Skeletal muscle tissue (tissue), 4 donors: ENCODE data around the gene HCFC1R1. TPM values are rescaled to one million over a fixed set of nuclear protein-coding genes. Genes with fewer than 3 reads are reported as not detected.

Experiments used
- H3K27ac ChIP-seq: one replicate; pipeline ENCODE4 v1.7.0; 2013; ENCODE audit warnings: mild to moderate bottlenecking, low read depth, low read length, inconsistent platforms
- H3K27me3 ChIP-seq, 3 donors: one replicate each; pipeline ENCODE4 v1.7.0; 2013; ENCODE audit warnings: low read length in 3 of 3; ENCODE audit not compliant: control insufficient read depth in 3 of 3, insufficient read depth in 3 of 3
- H3K36me3 ChIP-seq, 3 donors: one replicate each; pipeline ENCODE4 v1.7.0; 2013; ENCODE audit warnings: low read length in 3 of 3; ENCODE audit not compliant: control insufficient read depth in 3 of 3, insufficient read depth in 3 of 3
- H3K4me1 ChIP-seq, 3 donors: one replicate each; pipeline ENCODE4 v1.7.0; 2013; ENCODE audit warnings: low read length in 3 of 3, mild to moderate bottlenecking in 3 of 3; ENCODE audit not compliant: control insufficient read depth in 3 of 3, insufficient read depth in 3 of 3
- H3K4me3 ChIP-seq, 3 donors: one replicate each; pipeline ENCODE4 v1.7.0; 2013; ENCODE audit warnings: low read length in 3 of 3
- H3K9ac ChIP-seq, 3 donors: one replicate each; pipeline ENCODE4 v1.7.0; 2013; ENCODE audit warnings: low read length in 3 of 3, mild to moderate bottlenecking in 3 of 3, moderate library complexity in 2 of 3, low read depth in 1 of 3
- H3K9me3 ChIP-seq, 3 donors: one replicate each; pipeline ENCODE4 v1.7.0; 2013; ENCODE audit warnings: low read length in 3 of 3; ENCODE audit not compliant: control insufficient read depth in 3 of 3
- total RNA-seq: library from RNA; depleted of rRNA; stranded (reverse); fragments of >200 nt; gene quantifications from one replicate; pipeline ENCODE4 v1.2.3, GENCODE V29; 2014
- donor health status: Osteomylitis.

Gene HCFC1R1
- total RNA-seq, 1 donor from 2014 or later: 14.1 TPM

GRCh38 chr16:2987833-2988232 is 35.9 kb downstream of the HCFC1R1 start:
- Histone ChIP-seq H3K9me3 (no peaks in the 10 kb centered on the region), H3K27ac (no peak overlapping the region), H3K27me3 (peaks cover 0 to 9% (median 8%) of the 10 kb centered on the region in 3 donors), H3K36me3 (no peaks in the 10 kb centered on the region), H3K9ac (no peak overlapping the region), H3K4me3 (no peak overlapping the region), H3K4me1 (peaks cover 27 to 36% (median 29%) of the 10 kb centered on the region in 3 donors)

- H3K4me3 ChIP-seq: no peak overlapping the region
- H3K4me1 ChIP-seq: peaks cover 27 to 36% (median 29%) of the 10 kb centered on the region in 3 donors
- H3K27me3 ChIP-seq: peaks cover 0 to 9% (median 8%) of the 10 kb centered on the region in 3 donors
- H3K9ac ChIP-seq: no peak overlapping the region
- H3K36me3 ChIP-seq: no peaks in the 10 kb centered on the region
- H3K9me3 ChIP-seq: no peaks in the 10 kb centered on the region
- H3K27ac ChIP-seq: no peak overlapping the region
These were observed 36.5 kb downstream of the HCFC1R1 start for GRCh38 chr16:2987286-2987685.

- H3K27ac ChIP-seq: no peak overlapping the region
- no peak overlapping the region for H3K4me3 ChIP-seq
- peaks cover 0 to 9% (median 8%) of the 10 kb centered on the region in 3 donors for H3K27me3 ChIP-seq
- no peaks in the 10 kb centered on the region for H3K36me3 ChIP-seq
- no peaks in the 10 kb centered on the region for H3K9me3 ChIP-seq
- H3K4me1 ChIP-seq: peaks cover 27 to 36% (median 29%) of the 10 kb centered on the region in 3 donors
- H3K9ac ChIP-seq: peak overlapping the region in 1 of 3 donors; percentile 80
These were observed 37.0 kb downstream of the HCFC1R1 start for GRCh38 chr16:2986623-2987188.

GRCh38 chr16:2985893-2986355 is 37.8 kb downstream of the HCFC1R1 start:
- peak overlapping the region in 2 of 3 donors; percentile 44 to 58 for H3K4me3 ChIP-seq
- peak overlapping the region; percentile 88 for H3K27ac ChIP-seq
- H3K36me3 ChIP-seq: no peaks in the 10 kb centered on the region
- H3K9me3 ChIP-seq: no peaks in the 10 kb centered on the region
- H3K9ac ChIP-seq: peak overlapping the region; percentile 24 to 80 (median 40)
- H3K4me1 ChIP-seq: peaks cover 28 to 36% (median 30%) of the 10 kb centered on the region in 3 donors
- H3K27me3 ChIP-seq: peaks cover 0 to 9% (median 8%) of the 10 kb centered on the region in 3 donors

- peaks cover 0 to 8% (median 8%) of the 10 kb centered on the region in 3 donors for H3K27me3 ChIP-seq
- H3K9ac ChIP-seq: peak overlapping the region; percentile 24 to 80 (median 40)
- H3K4me3 ChIP-seq: peak overlapping the region in 2 of 3 donors; percentile 44 to 58
- H3K9me3 ChIP-seq: no peaks in the 10 kb centered on the region
- peak overlapping the region; percentile 88 for H3K27ac ChIP-seq
- no peaks in the 10 kb centered on the region for H3K36me3 ChIP-seq
- peaks cover 30 to 41% (median 32%) of the 10 kb centered on the region in 3 donors for H3K4me1 ChIP-seq
These were observed 38.3 kb downstream of the HCFC1R1 start for GRCh38 chr16:2985462-2985861.

- Histone ChIP-seq H3K4me3 (peak overlapping the region in 1 of 3 donors; percentile 35), H3K4me1 (peaks cover 30 to 48% (median 37%) of the 10 kb centered on the region in 3 donors)
These were observed 40.0 kb downstream of the HCFC1R1 start for GRCh38 chr16:2983706-2984136.

GRCh38 chr16:2982402-2982801 is 41.3 kb downstream of the HCFC1R1 start:
- Histone ChIP-seq H3K27me3 (peaks cover 5 to 10% (median 7%) of the 10 kb centered on the region in 3 donors), H3K9ac (no peak overlapping the region), H3K4me3 (no peak overlapping the region), H3K4me1 (peaks cover 30 to 45% (median 37%) of the 10 kb centered on the region in 3 donors), H3K36me3 (no peaks in the 10 kb centered on the region), H3K27ac (no peak overlapping the region), H3K9me3 (no peaks in the 10 kb centered on the region)

More at GRCh38 chr16:2983706-2984136, 40.0 kb downstream of the HCFC1R1 start:
- Histone ChIP-seq H3K9me3 (no peaks in the 10 kb centered on the region), H3K9ac (peak overlapping the region in 2 of 3 donors; percentile 40 to 50), H3K36me3 (no peaks in the 10 kb centered on the region), H3K27me3 (peaks cover 5 to 10% (median 6%) of the 10 kb centered on the region in 3 donors), H3K27ac (no peak overlapping the region)

GRCh38 chr16:2981899-2982250 is 41.9 kb downstream of the HCFC1R1 start:
- Histone ChIP-seq H3K4me1 (peaks cover 28 to 41% (median 36%) of the 10 kb centered on the region in 3 donors), H3K36me3 (no peaks in the 10 kb centered on the region), H3K27me3 (peaks cover 5 to 10% (median 7%) of the 10 kb centered on the region in 3 donors), H3K9ac (no peak overlapping the region), H3K9me3 (no peaks in the 10 kb centered on the region), H3K27ac (no peak overlapping the region), H3K4me3 (no peak overlapping the region)

GRCh38 chr16:2981177-2981898 is 42.4 kb downstream of the HCFC1R1 start:
- Histone ChIP-seq H3K27me3 (peaks cover 5 to 10% (median 7%) of the 10 kb centered on the region in 3 donors), H3K4me3 (peak overlapping the region in 1 of 3 donors; percentile 98), H3K9ac (peak overlapping the region in 2 of 3 donors; percentile 90 to 97), H3K4me1 (peaks cover 24 to 36% (median 30%) of the 10 kb centered on the region in 3 donors), H3K36me3 (no peaks in the 10 kb centered on the region), H3K9me3 (no peaks in the 10 kb centered on the region), H3K27ac (no peak overlapping the region)
